Amniotic stem cell (primary cell): ENCODE measurements around the gene VEGFB.

ENCODE experiments used
- DNase-seq: peaks from one replicate; lab custom pipeline; 2025; lab: John Stamatoyannopoulos, UW

The VEGFB gene

GRCh38 chr11:64211181-64211872 is 23.1 kb upstream of the VEGFB start:
- DNase-seq: no peak

- no peak for DNase-seq
Observed at GRCh38 chr11:64216879-64217278, 17.5 kb upstream of the VEGFB start.

- DNase-seq: no peak
Observed at GRCh38 chr11:64218628-64219353, 15.6 kb upstream of the VEGFB start.

- DNase-seq: no peak
Observed at GRCh38 chr11:64219354-64219684, 15.1 kb upstream of the VEGFB start.

GRCh38 chr11:64219755-64220154 is 14.6 kb upstream of the VEGFB start:
- DNase-seq: no peak

- no peak for DNase-seq
Observed at GRCh38 chr11:64220271-64220670, 14.1 kb upstream of the VEGFB start.

- DNase-seq: no peak
Observed at GRCh38 chr11:64220798-64221197, 13.6 kb upstream of the VEGFB start.

- no peak for DNase-seq
Observed at GRCh38 chr11:64222651-64223000, 11.8 kb upstream of the VEGFB start.

- no peak for DNase-seq
Observed at GRCh38 chr11:64223001-64223651, 11.3 kb upstream of the VEGFB start.

- DNase-seq: no peak
Observed at GRCh38 chr11:64224151-64224890, 10.1 kb upstream of the VEGFB start.

GRCh38 chr11:64224891-64225607 is 9.3 kb upstream of the VEGFB start:
- no peak for DNase-seq

GRCh38 chr11:64225608-64226506 is 8.5 kb upstream of the VEGFB start, which contains the start of the genes NUDT22 and TRPT1:
NUDT22 (plus strand) TSS chr11:64226274; CDS start chr11:64226653, 379 bp downstream.
TRPT1 (minus strand) TSS chr11:64226186; CDS start chr11:64225860, 326 bp downstream.
- peak; percentile 15 for DNase-seq

GRCh38 chr11:64226507-64227051 is 7.8 kb upstream of the VEGFB start:
- DNase-seq: no peak

GRCh38 chr11:64227405-64227956 is 6.9 kb upstream of the VEGFB start:
- no peak for DNase-seq

GRCh38 chr11:64229090-64229743 is 5.2 kb upstream of the VEGFB start:
- DNase-seq: no peak

- DNase-seq: no peak
Observed at GRCh38 chr11:64229744-64230170, 4.6 kb upstream of the VEGFB start.

GRCh38 chr11:64230171-64230984 is 4.0 kb upstream of the VEGFB start, which contains the start of gene DNAJC4:
DNAJC4 (plus strand) TSS chr11:64230548; CDS start chr11:64230855, 307 bp downstream.
- peak; percentile 74 for DNase-seq

GRCh38 chr11:64230985-64231365 is 3.4 kb upstream of the VEGFB start:
- no peak for DNase-seq

GRCh38 chr11:64231546-64231945 is 2.8 kb upstream of the VEGFB start:
- no peak for DNase-seq
